HepG2 (cell line): ENCODE data around the gene FIBP. TPM values are rescaled to one million over a fixed set of nuclear protein-coding genes. Genes with fewer than 3 reads are reported as not detected.

Experiments
- CENPT ChIP-seq: sonication (generic); formaldehyde crosslinking; IDR thresholded peaks from 2 replicates; pipeline ENCODE4 v1.8.0; 2022; ENCODE audit warnings: low read depth, mild to moderate bottlenecking, moderate library complexity, missing genetic modification reagents
- GATA4 ChIP-seq: sonication (generic); IDR thresholded peaks from 2 replicates; pipeline ENCODE4 v1.6.1; 2016; ENCODE audit warnings: antibody characterized with exemption, low read depth, borderline replicate concordance
- RAD21 ChIP-seq: fragments of 450-650 bp; formaldehyde crosslinking; IDR thresholded peaks from 2 replicates; pipeline ENCODE4 v1.5.0; 2020; ENCODE audit warnings: mild to moderate bottlenecking
- ZNF276 ChIP-seq: sonication (generic); formaldehyde crosslinking; IDR thresholded peaks from 2 replicates; pipeline ENCODE4 v1.4.0; 2020; ENCODE audit warnings: mild to moderate bottlenecking, low read depth, missing genetic modification reagents
- ZNF556 ChIP-seq: sonication (generic); formaldehyde crosslinking; IDR thresholded peaks from 2 replicates; pipeline ENCODE4 v1.4.0; 2020; ENCODE audit warnings: mild to moderate bottlenecking, missing genetic modification reagents, borderline replicate concordance
- ZNF609 ChIP-seq: sonication (generic); formaldehyde crosslinking; IDR thresholded peaks from 2 replicates; pipeline ENCODE4 v1.4.0; 2020; ENCODE audit warnings: mild to moderate bottlenecking, missing genetic modification reagents, borderline replicate concordance
- polyA plus RNA-seq, 8 experiments: library from polyadenylated mRNA; depleted of rRNA in 3 of 8; stranded (reverse) in 7 of 8; unstranded in 1 of 8; fragments of >200 nt; fragmentation: Illumina TruSeq in 4 of 8; extraction: Trizol in 4 of 8; gene quantifications; 2 replicates each; pipeline versions ENCODE4 v1.2.1 to v1.2.3, GENCODE V29; 2011 to 2016; ENCODE audit warnings: low read depth in 4 of 8, missing spikeins in 1 of 8, mixed read lengths in 1 of 8; ENCODE audit not compliant: insufficient read depth in 1 of 8
- total RNA-seq, 5 experiments: library from RNA; depleted of rRNA; stranded (reverse); fragments of >200 nt; fragmentation: Illumina TruSeq; extraction: Trizol; gene quantifications; 2 replicates each; pipeline ENCODE4 v1.2.3, GENCODE V29; 2016; ENCODE audit warnings: low read depth in 1 of 5

FIBP gene
- total and polyA plus RNA-seq, 2 of the 13 experiments (the other 11 are each of a cell fraction or from before 2014, with no cell fraction given), result 42.9 to 62.1 TPM

GRCh38 chr11:65891219-65892136 is 3.2 kb upstream of the FIBP start (continued):
- TF ChIP-seq ZNF276, result no peak
- TF ChIP-seq GATA4, result peak; percentile 36; the same call in 1 of the 2 replicates
- TF ChIP-seq ZNF556 (CRISPR knock-in tag), result 0 out of 2 replicates have a peak, but pooled peaks have one; percentile 51
- peak; percentile 75; the same call in 1 of the 2 replicates for TF ChIP-seq CENPT (CRISPR knock-in tag)
- peak; percentile 64 for TF ChIP-seq ZNF609 (CRISPR knock-in tag)
- peak; percentile 24; the same call in 1 of the 2 replicates for TF ChIP-seq RAD21 (CRISPR knock-in tag)
